GM18951 (cell line): ENCODE results near the gene MACROD2.
"Not testable (repeated sequence)": the region's sequence is repeated elsewhere in the genome, so short reads cannot be mapped to it uniquely, and the experiment has no call there.

ENCODE experiments used
- POLR2A ChIP-seq: IDR thresholded peaks from 4 replicates; pipeline ENCODE4 v1.6.1; 2011; ENCODE audit warnings: mild to moderate bottlenecking; ENCODE audit not compliant: insufficient read length, insufficient read depth; ENCODE audit errors: extremely low read depth
- in situ Hi-C: fragments of 300-500 bp; cut with MboI; formaldehyde crosslinking; loops from one replicate; pipeline ENCODE4 v1.12.0; 2022; ENCODE audit warnings: low sequenced_read_pairs, mixed read lengths, inconsistent platforms; ENCODE audit not compliant: unreplicated experiment

Gene MACROD2

DNA sequence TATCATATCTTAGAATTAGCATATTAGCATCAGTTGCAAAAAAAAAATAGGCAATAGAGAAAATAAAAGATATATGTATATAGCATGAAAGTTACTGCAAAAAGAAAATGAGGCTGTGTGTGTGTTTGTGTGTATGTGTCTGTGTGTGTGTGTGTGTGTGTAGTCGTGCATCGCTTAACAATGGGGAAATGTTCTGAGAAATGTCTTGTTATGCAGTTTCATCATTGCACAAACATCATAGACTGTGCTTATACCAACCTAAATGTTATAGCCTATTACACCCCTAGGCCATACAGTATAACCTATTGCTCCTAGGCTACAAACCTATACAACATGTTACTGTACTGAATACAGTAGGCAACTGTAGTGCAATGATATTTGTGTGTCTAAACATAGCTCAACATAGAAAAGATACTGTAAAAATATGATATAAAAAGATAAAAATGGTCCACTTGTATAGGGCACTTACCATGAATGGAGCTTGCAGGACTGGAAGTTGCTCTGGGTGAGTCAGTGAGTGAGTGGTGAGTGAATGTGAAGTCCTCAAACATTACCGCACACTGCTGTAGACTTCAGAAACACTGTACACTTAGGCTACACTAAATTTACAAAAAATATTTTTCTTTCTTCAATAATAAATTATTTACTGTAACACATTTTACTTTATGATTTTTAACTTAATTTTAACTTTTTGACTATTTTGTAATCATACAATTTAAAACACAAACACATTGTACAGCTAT lies 1772.9 kb downstream of the MACROD2 start:
- TF ChIP-seq POLR2A = no peak
- in situ Hi-C loops = no loop called here

DNA sequence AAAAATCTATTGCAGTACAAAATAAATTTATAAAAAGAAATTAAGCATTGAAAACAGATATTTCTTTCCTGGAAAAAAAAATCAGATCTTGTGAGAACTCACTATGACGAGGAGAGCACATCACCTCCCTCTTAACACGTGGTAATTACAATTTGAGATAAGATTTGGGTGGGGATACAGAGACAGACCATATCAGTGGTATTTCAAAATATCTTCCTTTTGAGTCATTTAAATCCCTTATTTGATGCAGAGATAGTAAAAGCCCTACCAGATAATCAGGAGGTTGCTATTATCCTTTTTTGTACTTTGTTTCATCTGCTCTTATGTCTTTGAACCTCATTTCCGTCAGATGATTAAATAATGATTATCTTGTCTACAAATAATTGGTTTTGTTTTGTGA lies 1777.5 kb downstream of the MACROD2 start:
- TF ChIP-seq POLR2A = no peak
- in situ Hi-C loops = no loop called here

DNA sequence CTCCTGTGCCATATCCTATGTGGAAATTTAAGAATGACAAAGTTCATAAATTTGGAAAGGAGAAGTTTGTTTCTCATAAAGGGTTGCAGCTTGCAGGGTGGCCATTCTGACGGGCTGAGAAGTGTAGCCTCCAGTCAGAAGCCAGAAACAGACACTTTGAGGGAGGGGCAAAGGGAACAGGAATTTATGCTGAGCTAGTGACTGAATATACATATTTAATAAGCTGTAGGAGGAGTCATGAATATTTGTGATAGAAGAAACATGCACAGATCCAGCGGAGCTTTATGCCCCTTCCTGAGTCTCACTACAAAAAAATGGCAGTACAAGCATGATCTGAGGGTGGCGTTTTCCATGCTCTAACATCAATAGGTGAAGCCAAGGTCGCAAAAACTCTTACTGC lies 1779.6 kb downstream of the MACROD2 start:
- no peak for TF ChIP-seq POLR2A

DNA sequence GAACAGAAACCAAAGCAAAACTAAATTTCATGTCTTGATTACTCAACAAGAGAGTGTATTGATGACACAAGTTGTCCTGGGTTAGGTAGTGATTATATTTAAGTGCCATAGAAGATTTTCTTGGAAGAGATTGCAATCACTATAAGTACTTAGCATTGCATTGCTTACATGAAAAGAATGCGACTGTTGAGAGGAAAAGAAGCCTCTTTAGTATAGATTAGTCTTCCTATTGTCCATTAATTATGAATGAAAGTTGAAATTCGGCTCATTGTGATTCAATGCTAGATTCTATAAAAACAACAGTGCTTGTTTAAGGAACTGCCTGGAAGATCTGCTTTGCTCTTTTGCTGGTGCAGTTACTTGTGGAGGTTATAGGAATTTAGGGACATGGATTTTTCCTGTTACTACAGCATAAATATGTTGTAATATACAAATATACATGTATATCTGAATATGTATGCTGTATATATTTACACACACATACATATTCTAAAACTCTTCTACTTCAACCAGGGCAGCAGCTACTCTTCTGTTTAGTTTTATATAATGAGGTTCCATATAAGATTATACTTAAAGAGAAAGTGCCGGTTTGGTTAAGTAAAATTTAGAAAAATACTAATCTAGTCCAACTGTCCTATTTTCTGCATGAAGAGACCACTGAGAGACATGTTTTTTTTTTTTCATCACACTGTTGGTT lies 1781.6 kb downstream of the MACROD2 start:
- no peak for TF ChIP-seq POLR2A
- in situ Hi-C loops = no loop called here

More for the DNA sequence above, 1779.6 kb downstream of the MACROD2 start:
- in situ Hi-C loops = no loop called here

DNA sequence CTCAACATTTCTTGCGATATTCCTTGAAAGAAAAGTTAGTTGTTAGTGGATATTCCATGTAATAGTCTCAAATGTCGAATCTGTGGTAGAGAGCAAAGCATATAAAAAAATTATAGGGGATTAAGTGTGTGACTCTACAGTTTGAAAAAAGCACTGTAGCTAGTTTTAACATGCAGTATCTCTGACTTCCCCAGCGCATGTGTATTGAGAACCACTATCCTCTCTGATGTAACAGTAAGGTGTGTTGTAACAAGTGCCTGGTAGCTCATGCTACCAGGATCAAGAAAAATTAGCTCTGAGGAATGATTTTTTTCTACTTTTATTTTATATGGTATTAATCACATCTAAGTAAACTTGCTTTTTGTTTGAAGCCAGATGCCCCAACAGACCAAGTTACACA lies 1788.7 kb downstream of the MACROD2 start:
- in situ Hi-C loops = no loop called here
- TF ChIP-seq POLR2A = no peak

DNA sequence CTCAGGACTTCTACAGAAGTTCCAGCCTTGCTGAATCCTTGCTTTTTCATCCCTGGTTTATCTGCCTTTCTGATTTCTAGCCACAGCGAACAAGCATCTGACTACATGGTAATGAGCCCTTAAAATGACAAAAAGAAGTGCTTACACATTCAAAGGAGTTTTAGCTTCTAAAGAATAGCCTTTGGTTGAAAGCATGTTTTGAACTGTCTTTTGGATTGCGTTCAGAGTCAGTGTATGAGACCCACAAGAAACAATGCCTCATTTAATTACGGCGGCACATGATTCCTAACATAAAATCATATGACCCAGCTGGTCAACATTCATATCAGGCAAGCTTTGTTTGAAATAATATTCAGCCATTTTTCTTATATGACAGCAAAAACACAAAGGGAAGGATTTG lies 1793.8 kb downstream of the MACROD2 start:
- in situ Hi-C loops = no loop called here
- TF ChIP-seq POLR2A = no peak

DNA sequence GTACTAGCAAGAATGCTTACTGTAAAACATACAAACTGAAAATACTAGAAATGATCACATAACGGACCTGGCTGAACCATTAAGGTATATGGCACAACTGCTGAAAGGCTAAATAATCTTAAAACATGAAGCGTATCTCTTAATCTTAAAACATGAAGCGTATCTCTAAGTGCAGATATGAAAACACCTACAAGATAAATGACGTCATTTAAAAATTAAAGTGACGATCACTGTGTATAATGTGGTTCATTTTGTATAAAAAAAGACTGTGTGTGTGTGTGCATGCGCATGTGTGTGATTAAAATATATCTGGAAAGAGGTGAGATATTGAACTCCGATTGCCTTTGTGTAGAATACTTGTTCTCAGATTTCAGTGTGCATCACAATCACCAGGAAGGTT lies 1797.5 kb downstream of the MACROD2 start:
- no peak for TF ChIP-seq POLR2A
- in situ Hi-C loops = no loop called here

DNA sequence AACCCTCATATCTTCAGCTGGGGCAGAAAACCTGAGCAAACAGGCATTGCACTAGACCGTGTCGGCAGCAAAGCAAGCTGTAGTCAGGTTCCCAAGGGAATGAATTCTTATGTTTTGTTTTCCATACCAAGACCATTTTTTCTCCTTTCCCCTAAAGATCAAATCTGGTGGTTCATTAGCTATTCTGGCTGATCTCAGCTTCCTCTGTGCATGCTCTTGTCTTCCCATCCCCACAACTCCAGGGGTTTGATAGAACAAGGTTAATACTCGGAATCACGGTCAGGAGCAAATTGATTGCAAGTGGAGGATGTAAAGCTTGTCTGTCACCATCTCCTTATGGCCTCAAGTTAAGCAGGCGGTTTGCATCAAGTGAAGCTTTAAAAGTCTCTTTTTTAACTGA lies 1799.1 kb downstream of the MACROD2 start:
- in situ Hi-C loops = no loop called here
- TF ChIP-seq POLR2A = no peak

DNA sequence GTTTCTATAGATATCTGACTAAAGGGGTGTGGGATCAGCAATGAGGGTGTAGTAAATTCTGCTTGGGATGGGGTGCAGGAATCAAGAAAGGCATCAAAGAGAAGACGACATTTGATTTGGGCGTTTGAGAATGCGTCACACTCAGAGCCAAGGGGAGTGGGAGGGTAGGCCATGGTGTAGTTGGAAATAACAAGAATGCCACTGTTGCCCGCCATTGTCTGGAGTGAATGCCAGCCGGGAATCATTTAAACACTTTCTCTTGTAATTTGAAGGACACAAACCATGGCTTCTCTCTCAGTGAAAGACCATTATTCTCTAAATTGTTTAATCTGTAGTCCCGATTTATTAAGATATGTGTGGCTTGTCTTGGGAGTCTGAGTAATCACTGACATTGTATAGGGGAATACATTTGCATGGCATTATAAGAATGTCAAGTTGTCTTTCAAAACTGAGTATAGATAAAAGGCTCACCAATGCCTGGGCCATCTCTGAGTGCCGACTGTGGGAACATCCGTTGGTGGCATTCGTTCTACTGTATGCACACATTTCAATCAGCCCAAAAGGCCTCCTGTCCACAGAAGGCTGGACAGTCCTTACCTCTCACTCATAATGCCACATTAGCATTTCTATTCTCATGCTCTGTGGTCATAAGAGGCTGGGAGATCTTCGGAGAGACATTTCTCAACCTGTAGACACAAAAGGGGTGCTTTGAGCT lies 1800.1 kb downstream of the MACROD2 start:
- in situ Hi-C loops = no loop called here
- TF ChIP-seq POLR2A = no peak

DNA sequence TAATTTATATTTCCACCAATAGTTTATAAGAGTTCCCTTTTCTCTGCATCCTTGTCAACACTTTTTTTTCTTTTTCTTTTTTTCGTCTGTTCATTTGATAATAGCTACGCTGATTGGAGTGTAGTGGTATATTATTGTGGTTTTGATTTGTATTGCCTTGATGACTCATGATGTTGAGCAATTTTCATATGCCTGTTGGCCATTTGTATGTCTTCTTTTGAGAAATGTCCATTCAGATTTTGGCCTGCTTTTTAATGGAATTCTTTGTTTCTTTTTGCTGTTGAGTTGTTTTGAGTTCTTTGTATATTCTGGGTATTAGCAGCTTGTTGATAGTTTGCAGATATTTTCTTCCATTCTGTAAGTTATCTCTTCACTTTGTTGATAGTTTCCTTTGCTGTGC lies 1804.6 kb downstream of the MACROD2 start:
- TF ChIP-seq POLR2A = no peak

DNA sequence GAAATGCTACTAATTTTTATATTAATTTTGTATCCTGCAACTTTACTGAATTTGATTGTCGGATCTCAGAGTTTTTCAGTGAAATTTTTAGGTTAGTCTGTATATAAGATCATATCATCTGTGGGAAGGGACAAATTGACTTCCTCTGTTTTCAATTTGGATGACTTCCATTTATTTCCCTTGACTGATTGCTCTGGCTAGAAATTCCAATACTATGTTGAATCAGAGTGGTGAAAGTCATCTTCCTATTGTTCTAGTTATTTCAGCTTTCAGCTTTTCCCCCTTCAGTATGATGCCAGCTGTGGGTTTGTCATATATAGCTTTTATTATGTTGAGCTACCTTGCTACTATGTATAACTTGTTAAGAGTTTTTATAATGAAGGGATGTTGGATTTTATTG lies 1806.7 kb downstream of the MACROD2 start:
- in situ Hi-C loops = no loop called here
- TF ChIP-seq POLR2A = no peak

More for the DNA sequence above, 1804.6 kb downstream of the MACROD2 start:
- in situ Hi-C loops = no loop called here

DNA sequence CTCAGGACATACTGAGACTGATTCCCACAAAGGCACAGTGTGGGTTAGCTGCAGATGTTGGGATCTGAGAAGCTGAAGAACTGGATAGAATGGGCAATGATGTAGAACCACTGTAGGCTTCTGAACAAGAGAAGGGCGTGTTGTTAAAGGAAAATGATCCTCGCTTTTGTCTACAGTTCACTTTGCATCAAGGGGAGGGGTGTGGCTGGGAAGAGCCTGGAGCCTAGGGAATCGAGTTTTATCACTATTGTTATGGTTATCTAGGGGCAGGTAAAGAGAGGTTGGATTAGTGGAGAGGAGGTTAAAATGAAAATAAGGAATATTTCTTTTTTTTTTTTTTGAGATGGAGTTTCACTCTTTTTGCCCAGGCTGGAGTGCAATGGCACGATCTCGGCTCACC lies 1809.8 kb downstream of the MACROD2 start:
- in situ Hi-C loops = no loop called here

DNA sequence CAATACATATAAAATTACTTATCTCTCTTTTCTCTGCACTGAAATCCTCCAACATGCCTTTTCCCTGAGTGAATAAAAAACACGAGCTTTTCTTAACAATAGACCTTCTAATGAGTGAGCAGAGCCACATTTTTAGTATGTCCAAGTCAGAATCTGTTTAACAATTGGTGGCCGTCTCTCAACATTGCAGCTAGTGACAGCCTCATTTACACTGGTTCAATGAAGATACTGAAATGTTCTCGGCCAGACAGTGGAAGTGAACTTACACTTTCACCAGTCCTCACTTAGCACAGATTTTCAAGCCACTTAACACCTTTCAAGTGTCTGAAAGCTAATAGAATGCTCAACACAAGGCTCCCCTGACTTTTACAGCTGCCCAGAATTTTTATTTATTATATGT lies 1810.8 kb downstream of the MACROD2 start:
- in situ Hi-C loops = no loop called here
- TF ChIP-seq POLR2A = no peak

More for the DNA sequence above, 1809.8 kb downstream of the MACROD2 start:
- no peak for TF ChIP-seq POLR2A

DNA sequence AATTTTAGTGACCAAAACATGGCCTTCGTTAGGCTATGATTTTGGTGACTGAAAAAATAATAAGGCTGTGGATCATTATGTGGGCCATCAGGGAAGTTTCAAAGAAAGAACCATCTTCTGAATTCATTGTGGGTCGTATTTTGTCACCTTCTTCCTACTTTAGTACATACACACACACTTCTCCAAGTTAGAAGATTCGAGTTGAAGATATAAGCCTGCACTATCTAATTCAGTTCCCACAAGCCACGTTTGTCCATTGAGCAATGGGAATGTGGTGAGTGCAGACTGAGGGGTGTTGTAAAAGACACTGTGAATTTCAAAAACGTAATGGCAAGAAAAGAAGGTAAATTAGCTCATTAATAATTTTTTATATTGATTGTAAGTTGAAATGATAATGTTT lies 1812.0 kb downstream of the MACROD2 start:
- no peak for TF ChIP-seq POLR2A
- in situ Hi-C loops = no loop called here

DNA sequence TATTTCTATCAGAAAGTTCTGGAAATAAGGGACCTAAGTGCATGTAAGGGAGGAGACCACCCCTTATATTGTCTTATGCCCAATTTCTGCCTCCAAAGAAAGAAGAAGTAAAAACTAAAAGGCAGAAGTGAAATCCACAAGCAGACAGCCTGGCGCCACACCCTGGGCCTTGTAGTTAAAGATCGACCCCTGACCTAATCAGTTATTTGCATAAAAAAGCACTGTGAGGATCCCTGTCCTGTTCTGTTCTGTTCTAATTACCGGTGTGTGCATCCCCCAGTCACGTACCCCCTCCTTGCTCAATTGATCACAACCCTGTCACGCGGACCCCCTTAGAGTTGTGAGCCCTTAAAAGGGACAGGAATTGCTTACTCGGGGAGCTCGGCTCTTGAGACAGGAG lies 1812.5 kb downstream of the MACROD2 start:
- in situ Hi-C loops = not testable (repeated sequence)
